Fibroblast of lung (primary cell): ENCODE results near the gene ATP6V0D1. TPM values are rescaled to one million over a fixed set of nuclear protein-coding genes. Genes with fewer than 3 reads are reported as not detected.

ENCODE experiments used
- DNase-seq, 2 donors: peaks; one replicate each; pipeline versions ENCODE4 v3.0.0 to v3.0.0-alpha.2; 2010; ENCODE audit warnings: low read depth in 2 of 2
- H2AFZ ChIP-seq: 2 replicates; pipeline ENCODE4 v1.5.1; 2012; ENCODE audit warnings: low read length, control low read depth, inconsistent platforms
- H3K27ac ChIP-seq: 2 replicates; pipeline ENCODE4 v1.5.1; 2011; ENCODE audit warnings: low read length, control low read depth; ENCODE audit not compliant: insufficient read depth
- H3K27me3 ChIP-seq: 2 replicates; pipeline ENCODE4 v1.5.1; 2011; ENCODE audit warnings: mild to moderate bottlenecking, low read length; ENCODE audit not compliant: control insufficient read depth, insufficient read depth
- H3K36me3 ChIP-seq: 2 replicates; pipeline ENCODE4 v1.5.1; 2011; ENCODE audit warnings: low read length; ENCODE audit not compliant: control insufficient read depth, insufficient read depth
- H3K4me1 ChIP-seq: 2 replicates; pipeline ENCODE4 v1.5.1; 2011; ENCODE audit warnings: low read length; ENCODE audit not compliant: control insufficient read depth, insufficient read depth; ENCODE audit errors: extremely low read depth
- H3K4me2 ChIP-seq: 2 replicates; pipeline ENCODE4 v1.5.1; 2011; ENCODE audit warnings: low read length, control low read depth; ENCODE audit not compliant: insufficient read depth; ENCODE audit errors: extremely low read depth
- H3K4me3 ChIP-seq, 4 experiments: fragments of 200-600 bp in 1 of 4; sonication (generic) in 1 of 4; replicated peaks in 1 of 4; 2 replicates each; pipeline ENCODE4 v1.5.1; 2011 to 2016; ENCODE audit warnings: low read length in 4 of 4, low read depth in 3 of 4, mild to moderate bottlenecking in 3 of 4, control low read depth in 2 of 4, inconsistent platforms in 1 of 4, mixed read lengths in 1 of 4; ENCODE audit not compliant: insufficient read depth in 1 of 4; ENCODE audit errors: control extremely low read depth in 1 of 4
- H3K79me2 ChIP-seq: 2 replicates; pipeline ENCODE4 v1.5.1; 2012; ENCODE audit warnings: mild to moderate bottlenecking, low read length, inconsistent platforms; ENCODE audit not compliant: control insufficient read depth, insufficient read depth
- H3K9ac ChIP-seq: 2 replicates; pipeline ENCODE4 v1.5.1; 2011; ENCODE audit warnings: mild to moderate bottlenecking, low read length, control low read depth; ENCODE audit not compliant: insufficient read depth
- H3K9me3 ChIP-seq: 2 replicates; pipeline ENCODE4 v1.5.1; 2012; ENCODE audit warnings: low read depth, low read length; ENCODE audit not compliant: control insufficient read depth, insufficient read depth
- H4K20me1 ChIP-seq: 2 replicates; pipeline ENCODE4 v1.5.1; 2011; ENCODE audit warnings: low read length; ENCODE audit not compliant: control insufficient read depth, insufficient read depth; ENCODE audit errors: extremely low read depth
- CTCF ChIP-seq, 2 donors: IDR thresholded peaks in 1 of 2; conservative IDR thresholded peaks in 1 of 2; 1 replicate in 1 of 2; 2 replicates in 1 of 2; pipeline ENCODE4 v1.5.1; 2011 to 2012; ENCODE audit warnings: low read length in 2 of 2, control low read depth in 1 of 2, inconsistent platforms in 1 of 2, low read depth in 1 of 2, mild to moderate bottlenecking in 1 of 2
- EZH2 ChIP-seq: IDR thresholded peaks from 2 replicates; pipeline ENCODE4 v1.5.1; 2012; ENCODE audit warnings: low read length, control low read depth, mild to moderate bottlenecking; ENCODE audit errors: missing control alignments
- polyA plus RNA-seq, 2 donors: library from polyadenylated mRNA; depleted of rRNA in 1 of 2; stranded (reverse) in 1 of 2; unstranded in 1 of 2; fragments of >200 nt; gene quantifications; 2 replicates each; pipeline ENCODE4 v1.2.1, GENCODE V29; 2011 to 2012; ENCODE audit warnings: missing spikeins in 1 of 2
- total RNA-seq: library from RNA; depleted of rRNA; stranded (reverse); fragments of >200 nt; gene quantifications from 2 replicates; pipeline ENCODE4 v1.2.1, GENCODE V29; 2014

Gene ATP6V0D1
- total and polyA plus RNA-seq, 2 donors (not counting 1 experiment from before 2014, with no cell fraction given) = 91.2 to 183 TPM

GRCh38 chr16:67395105-67395457 lies 85.9 kb downstream of the ATP6V0D1 start:
- no peaks in the 10 kb centered on the region for H3K9me3 ChIP-seq
- H3K9ac ChIP-seq = no peak overlapping the region
- no peak overlapping the region for H2AFZ ChIP-seq
- peaks cover 2% of the 10 kb centered on the region for H3K27me3 ChIP-seq
- TF ChIP-seq EZH2 (no peak), CTCF (conservative IDR thresholded peaks at IDR 0.05 in 1 of 2, IDR thresholded peaks at IDR 0.05 in 1 of 2; ENCODE audit: low read depth in 1 of 2, low read length in 2 of 2) (no peak)
- peaks cover 19% of the 10 kb centered on the region for H3K4me1 ChIP-seq
- no peak for DNase-seq
- no peak overlapping the region for H3K4me3 ChIP-seq
- H3K4me2 ChIP-seq = no peak overlapping the region
- H3K36me3 ChIP-seq = no peaks in the 10 kb centered on the region
- H3K79me2 ChIP-seq = no peaks in the 10 kb centered on the region
- H3K27ac ChIP-seq = no peak overlapping the region
- no peaks in the 10 kb centered on the region for H4K20me1 ChIP-seq

DNA sequence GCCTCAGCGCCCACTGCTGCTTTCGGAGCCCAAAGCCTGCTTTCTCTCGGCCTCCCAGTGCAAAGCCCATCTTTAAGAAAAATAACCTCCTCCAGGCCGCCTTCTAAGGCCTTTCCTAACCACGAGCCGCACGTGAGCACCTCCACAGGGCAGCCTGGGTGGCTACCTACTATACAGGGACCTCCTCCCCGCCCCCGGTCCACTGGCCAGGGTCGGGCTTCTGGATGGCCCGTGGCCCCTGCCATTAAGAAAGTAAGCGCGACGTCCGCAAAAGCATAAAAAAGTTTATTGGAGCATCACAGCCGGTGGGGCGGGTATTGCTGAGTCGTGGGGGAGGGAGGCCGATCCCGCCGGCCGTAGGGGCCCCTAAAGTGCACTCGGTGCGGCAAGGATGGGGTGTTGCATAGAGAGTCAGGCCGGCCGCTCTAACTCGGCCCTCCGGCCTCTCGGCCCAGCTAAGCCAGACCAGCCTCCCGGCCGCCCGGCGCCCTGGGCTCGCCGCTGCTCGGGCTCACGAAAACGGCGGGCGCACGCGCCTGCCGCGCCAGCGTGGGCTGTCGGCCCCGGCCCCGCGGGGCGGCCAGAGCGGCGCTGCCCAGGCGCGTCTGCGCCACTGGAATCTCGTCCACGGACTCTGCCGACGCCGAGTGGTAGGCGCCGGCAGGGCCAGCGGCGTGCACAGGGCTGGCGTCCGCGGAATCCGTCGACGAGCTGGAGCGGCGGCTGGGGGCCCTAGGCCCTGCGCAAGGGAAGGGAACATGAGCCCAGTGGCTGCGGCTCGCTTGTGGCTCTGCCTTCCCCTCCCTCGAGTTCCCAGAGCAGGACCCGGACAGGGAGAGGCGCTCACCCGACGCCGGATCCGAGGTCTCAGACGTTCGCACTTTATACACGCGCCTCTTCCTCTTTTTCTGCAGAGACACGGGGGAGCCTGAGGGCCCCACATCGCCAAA lies 86.5 kb downstream of the ATP6V0D1 start:
- no peak overlapping the region for H3K4me3 ChIP-seq
- H3K27me3 ChIP-seq = peaks cover 2% of the 10 kb centered on the region
- no peaks in the 10 kb centered on the region for H3K36me3 ChIP-seq
- H3K4me2 ChIP-seq = no peak overlapping the region
- H3K4me1 ChIP-seq = peaks cover 19% of the 10 kb centered on the region
- H2AFZ ChIP-seq = no peak overlapping the region
- H3K9me3 ChIP-seq = no peaks in the 10 kb centered on the region
- H3K9ac ChIP-seq = no peak overlapping the region
- no peaks in the 10 kb centered on the region for H4K20me1 ChIP-seq
- H3K27ac ChIP-seq = no peak overlapping the region
- TF ChIP-seq CTCF (conservative IDR thresholded peaks at IDR 0.05 in 1 of 2, IDR thresholded peaks at IDR 0.05 in 1 of 2; ENCODE audit: low read depth in 1 of 2, low read length in 2 of 2) (no peak), EZH2 (no peak)
- no peak for DNase-seq
- no peaks in the 10 kb centered on the region for H3K79me2 ChIP-seq

DNA sequence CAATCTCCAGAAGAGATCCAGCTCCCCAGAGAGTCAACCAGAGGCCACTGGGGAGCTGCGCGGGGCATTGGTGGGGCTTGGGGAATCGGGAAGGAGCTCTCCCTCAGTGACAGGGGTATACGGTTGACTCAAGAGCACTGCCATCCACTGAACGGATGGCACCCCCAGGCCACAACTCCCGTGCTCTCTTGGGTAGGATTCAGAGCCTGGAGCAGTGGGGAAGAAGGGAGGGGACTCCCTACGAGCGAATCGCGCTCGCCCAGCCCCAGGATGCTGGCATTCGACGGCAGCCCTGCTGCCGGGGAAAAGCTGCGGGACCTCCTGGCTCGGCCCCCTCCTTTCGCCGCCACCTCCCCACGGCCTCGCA lies 87.2 kb downstream of the ATP6V0D1 start:
- H3K27ac ChIP-seq = peak overlapping the region; percentile 51
- no peak for DNase-seq

More for the DNA sequence above, 87.2 kb downstream of the ATP6V0D1 start:
- Histone ChIP-seq H4K20me1 (no peaks in the 10 kb centered on the region), H3K9me3 (no peaks in the 10 kb centered on the region), H3K27me3 (peaks cover 2% of the 10 kb centered on the region), H3K9ac (peak overlapping the region; percentile 63), H3K4me1 (peaks cover 19% of the 10 kb centered on the region), H3K79me2 (no peaks in the 10 kb centered on the region), H3K4me3 (peak overlapping the region in 3 of 4 experiments; percentile 10 to 44 (median 40)), H2AFZ (peak overlapping the region; percentile 62), H3K36me3 (no peaks in the 10 kb centered on the region), H3K4me2 (peak overlapping the region; percentile 59)
- TF ChIP-seq CTCF (conservative IDR thresholded peaks at IDR 0.05 in 1 of 2, IDR thresholded peaks at IDR 0.05 in 1 of 2; ENCODE audit: low read depth in 1 of 2, low read length in 2 of 2) = no peak
- no peak for TF ChIP-seq EZH2
